GM12864 (cell line): ENCODE data around the gene EYS.

Experiments
- DNase-seq: peaks from one replicate; pipeline ENCODE4 v3.0.0-alpha.2; 2011; ENCODE audit warnings: low read depth
- H3K4me3 ChIP-seq: 2 replicates; pipeline ENCODE4 v1.5.1; 2011; ENCODE audit warnings: mild to moderate bottlenecking, low read depth, low read length, control low read depth
- CTCF ChIP-seq: IDR thresholded peaks from 2 replicates; pipeline ENCODE4 v1.5.1; 2011; ENCODE audit warnings: low read depth, mild to moderate bottlenecking, moderate library complexity, low read length, control low read depth, inconsistent platforms; ENCODE audit errors: missing control alignments

The EYS gene

GRCh38 chr6:64890609-64891008 is 816.4 kb downstream of the EYS start:
- TF ChIP-seq CTCF = no peak
- no peak for DNase-seq
- no peak overlapping the region for H3K4me3 ChIP-seq

GRCh38 chr6:64889144-64889543 is 817.9 kb downstream of the EYS start:
- no peak overlapping the region for H3K4me3 ChIP-seq
- TF ChIP-seq CTCF = no peak
- no peak for DNase-seq

GRCh38 chr6:64874776-64875175 is 832.2 kb downstream of the EYS start:
- TF ChIP-seq CTCF = no peak
- DNase-seq = no peak
- H3K4me3 ChIP-seq = no peak overlapping the region

GRCh38 chr6:64872633-64873032 is 834.4 kb downstream of the EYS start:
- no peak for TF ChIP-seq CTCF
- no peak overlapping the region for H3K4me3 ChIP-seq
- DNase-seq = no peak

- TF ChIP-seq CTCF = no peak
- DNase-seq = no peak
Observed at GRCh38 chr6:64861039-64861651, 845.9 kb downstream of the EYS start.

GRCh38 chr6:64860203-64860602 is 846.8 kb downstream of the EYS start:
- H3K4me3 ChIP-seq = no peak overlapping the region
- DNase-seq = no peak
- TF ChIP-seq CTCF = no peak

More at GRCh38 chr6:64861039-64861651, 845.9 kb downstream of the EYS start:
- no peak overlapping the region for H3K4me3 ChIP-seq

- TF ChIP-seq CTCF = no peak
- no peak overlapping the region for H3K4me3 ChIP-seq
- no peak for DNase-seq
Observed at GRCh38 chr6:64850121-64850520, 856.9 kb downstream of the EYS start.
